A549 (cell line): ENCODE measurements around the gene UBE2O. TPM values are rescaled to one million over a fixed set of nuclear protein-coding genes. Genes with fewer than 3 reads are reported as not detected.

Source experiments
- ATAC-seq, 2 experiments: fragments of 200-7000 bp in 1 of 2; fragments of >200 bp in 1 of 2; cut with Nextera tagmentation in 1 of 2; cut with Tn5 transposase in 1 of 2; 3 replicates each; pipeline versions ENCODE4 v1.8.0 to v1.9.1; 2018 to 2020; ENCODE audit warnings: mild to moderate bottlenecking in 1 of 2, moderate library complexity in 1 of 2
- CTCF ChIA-PET: fragments of 300-600 bp; sonication (Branson Sonifier 250); formaldehyde crosslinking; extraction: SDS; loops from one replicate; lab custom pipeline; 2021; ENCODE audit warnings: antibody characterized with exemption, inconsistent platforms; lab: Yijun Ruan, JAX
- POLR2A ChIA-PET: fragments of 350-600 bp; formaldehyde crosslinking; extraction: SDS; loops from one replicate; lab custom pipeline; 2021; ENCODE audit warnings: antibody characterized with exemption, inconsistent platforms; lab: Yijun Ruan, JAX
- DNase-seq, 2 experiments: peaks; one replicate each; pipeline versions ENCODE4 v3.0.0 to v3.0.0-alpha.2; 2011 to 2016; ENCODE audit warnings: low read depth in 1 of 2, low spot score in 1 of 2
- FAIRE-seq: peaks from 2 replicates; lab custom pipeline; 2011; peaks lifted over from hg19 to GRCh38; lab: Jason Lieb, UNC
- H3K27ac ChIP-seq, 2 experiments: fragments of >200 bp; sonication (Bioruptor Twin); formaldehyde crosslinking; 3 replicates each; pipeline ENCODE4 v1.5.1; 2016 to 2017
- H3K4me1 ChIP-seq: fragments of >200 bp; sonication (Bioruptor Twin); formaldehyde crosslinking; 3 replicates; pipeline ENCODE4 v1.6.1; 2016
- H3K4me2 ChIP-seq: fragments of >200 bp; sonication (Bioruptor Twin); formaldehyde crosslinking; 3 replicates; pipeline ENCODE4 v1.6.1; 2016
- H3K4me3 ChIP-seq: fragments of >200 bp; sonication (Bioruptor Twin); formaldehyde crosslinking; 3 replicates; pipeline ENCODE4 v1.5.1; 2016
- H3K9me3 ChIP-seq: fragments of >200 bp; sonication (Bioruptor Twin); formaldehyde crosslinking; 3 replicates; pipeline ENCODE4 v1.6.1; 2016
- BCL3 ChIP-seq: fragments of >200 bp; sonication (Bioruptor Twin); formaldehyde crosslinking; IDR thresholded peaks from 3 replicates; pipeline ENCODE4 v1.6.1; 2016
- CHD2 ChIP-seq: fragments of 150-350 bp; IDR thresholded peaks from 2 replicates; pipeline ENCODE4 v1.6.1; 2014; ENCODE audit warnings: low read length; ENCODE audit not compliant: partially characterized antibody
- CTCF ChIP-seq: fragments of >200 bp; sonication (Bioruptor Twin); formaldehyde crosslinking; IDR thresholded peaks from 3 replicates; pipeline ENCODE4 v1.5.1; 2016
- EHF ChIP-seq: fragments of 250-450 bp; sonication (Bioruptor Pico); IDR thresholded peaks from 2 replicates; pipeline ENCODE4 v1.5.0; 2020; ENCODE audit warnings: mild to moderate bottlenecking
- EP300 ChIP-seq, 2 experiments: fragments of >200 bp; sonication (Bioruptor Twin); formaldehyde crosslinking; IDR thresholded peaks; 2 replicates in 1 of 2; 3 replicates in 1 of 2; pipeline ENCODE4 v1.6.1; 2016 to 2017
- FOSL2 ChIP-seq, 2 experiments: fragments of 450-650 bp in 1 of 2; fragments of >200 bp in 1 of 2; sonication (Bioruptor Twin) in 1 of 2; formaldehyde crosslinking; IDR thresholded peaks; 2 replicates each; pipeline versions ENCODE4 v1.5.0 to v1.6.1; 2016 to 2020; ENCODE audit warnings: mild to moderate bottlenecking in 1 of 2, moderate library complexity in 1 of 2
- HMGXB4 ChIP-seq: fragments of 250-450 bp; sonication (Bioruptor Pico); IDR thresholded peaks from 2 replicates; pipeline ENCODE4 v1.5.0; 2021; ENCODE audit warnings: mild to moderate bottlenecking, moderate library complexity, borderline replicate concordance
- KDM1A ChIP-seq: fragments of 200-600 bp; sonication (generic); IDR thresholded peaks from 2 replicates; pipeline ENCODE4 v1.6.1; 2016; ENCODE audit warnings: low read depth, mild to moderate bottlenecking
- KDM5A ChIP-seq: fragments of 200-600 bp; sonication (generic); IDR thresholded peaks from 2 replicates; pipeline ENCODE4 v1.6.1; 2016; ENCODE audit warnings: antibody characterized with exemption, mild to moderate bottlenecking
- MAX ChIP-seq: IDR thresholded peaks from 2 replicates; pipeline ENCODE4 v1.6.1; 2012
- PHF8 ChIP-seq: fragments of 200-600 bp; sonication (generic); IDR thresholded peaks from 2 replicates; pipeline ENCODE4 v1.6.1; 2016; ENCODE audit warnings: low read depth, mild to moderate bottlenecking, antibody characterized with exemption, moderate library complexity, borderline replicate concordance
- RFX5 ChIP-seq: fragments of 450-650 bp; IDR thresholded peaks from 2 replicates; pipeline ENCODE4 v1.7.1; 2014; ENCODE audit warnings: antibody characterized with exemption, mild to moderate bottlenecking, moderate library complexity
- SMC3 ChIP-seq: fragments of >200 bp; sonication (Bioruptor Twin); formaldehyde crosslinking; IDR thresholded peaks from 3 replicates; pipeline ENCODE4 v1.6.1; 2018; ENCODE audit warnings: inconsistent platforms
- SREBF2 ChIP-seq: fragments of 450-650 bp; IDR thresholded peaks from 2 replicates; pipeline ENCODE4 v1.6.1; 2014; ENCODE audit warnings: mild to moderate bottlenecking, moderate library complexity
- TP53 ChIP-seq: fragments of 250-450 bp; sonication (Bioruptor Pico); IDR thresholded peaks from 2 replicates; pipeline ENCODE4 v1.5.0; 2021; ENCODE audit warnings: mild to moderate bottlenecking, moderate library complexity
- USF2 ChIP-seq: fragments of 450-650 bp; IDR thresholded peaks from 2 replicates; pipeline ENCODE4 v1.6.1; 2014; ENCODE audit warnings: antibody characterized with exemption
- ZNF302 ChIP-seq: fragments of 250-450 bp; sonication (Bioruptor Pico); IDR thresholded peaks from 2 replicates; pipeline ENCODE4 v1.9.0; 2021; ENCODE audit warnings: inconsistent platforms, mild to moderate bottlenecking, moderate library complexity
- WGBS: methylation state at CpG from one replicate; pipeline ENCODE4 v1.1.6; 2017; ENCODE audit errors: missing lambda C conversion rate; 5-methylcytosine and 5-hydroxymethylcytosine counted together
- polyA plus RNA-seq, 4 experiments: library from polyadenylated mRNA; depleted of rRNA in 3 of 4; stranded (reverse); fragments of >200 nt; fragmentation: RNase III in 1 of 4; extraction: RNeasy Plus Mini Kit Qiagen cat#74134 plus additional on column Dnase treatment in 1 of 4; gene quantifications; 2 replicates in 3 of 4; 3 replicates in 1 of 4; pipeline ENCODE4 v1.2.3, GENCODE V29; 2011 to 2017
- TF ChIP-seq, protein P1 (sequence below): fragments of 150-350 bp; IDR thresholded peaks from 2 replicates; pipeline ENCODE4 v1.6.1; 2014; ENCODE audit warnings: low read depth, mild to moderate bottlenecking, low read length
- TF ChIP-seq, protein P2 (sequence below): fragments of >200 bp; sonication (Bioruptor Twin); formaldehyde crosslinking; IDR thresholded peaks from 2 replicates; pipeline ENCODE4 v1.6.1; 2016
- TF ChIP-seq, protein P3 (sequence below): fragments of 200-600 bp; sonication (generic); IDR thresholded peaks from 2 replicates; pipeline ENCODE4 v1.6.1; 2016; ENCODE audit warnings: antibody characterized with exemption, mild to moderate bottlenecking, moderate library complexity

UBE2O gene
- polyA plus RNA-seq, 2 of the 4 experiments (the other 2 are of a cell fraction) = 22.0 to 25.7 TPM

DNA sequence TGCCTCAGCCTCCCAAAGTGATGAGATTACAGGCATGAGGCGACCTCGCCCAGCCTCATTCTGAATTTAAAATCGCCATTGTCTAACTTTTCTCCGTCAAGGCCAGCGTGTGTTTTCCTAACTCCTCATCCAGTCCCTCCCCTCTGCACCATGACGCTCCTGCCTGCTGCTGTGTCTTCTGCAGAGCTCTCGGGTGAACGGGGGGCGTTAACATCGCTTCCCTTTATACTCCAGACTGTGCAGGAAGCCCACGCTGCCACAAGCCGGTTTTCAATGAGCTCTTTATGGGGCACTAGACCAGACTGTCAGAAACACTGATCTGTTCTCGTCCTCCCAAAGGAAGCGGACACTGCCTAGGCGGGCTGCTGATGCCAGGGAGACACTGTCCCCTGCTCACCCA is 27.7 kb upstream of the UBE2O start (continued):
- no peak for TF ChIP-seq EP300 (IDR thresholded peaks at IDR 0.05)
- TF ChIP-seq KDM1A = no peak
- TF ChIP-seq ZNF302 (CRISPR knock-in tag) = no peak

- no peaks in the 10 kb centered on the region for H3K9me3 ChIP-seq
- no peak overlapping the region for H3K27ac ChIP-seq
- ChIA-PET CTCF (interaction anchor here (2.0 to 64.5 kb wide), 4 partner anchors 14 to 82 kb away, joined by 6 to 1994 read pairs (median 1001); partner anchors contain the start of genes AANAT, RHBDF2 and UBE2O), POLR2A (no interaction called here)
- TF ChIP-seq KDM5A (no peak), KDM1A (no peak), BCL3 (no peak), ZNF302 (CRISPR knock-in tag) (no peak), PHF8 (no peak), EHF (CRISPR knock-in tag) (no peak), SREBF2 (no peak), CHD2 (no peak), MAX (no peak)
- TF ChIP-seq, protein P1, sequence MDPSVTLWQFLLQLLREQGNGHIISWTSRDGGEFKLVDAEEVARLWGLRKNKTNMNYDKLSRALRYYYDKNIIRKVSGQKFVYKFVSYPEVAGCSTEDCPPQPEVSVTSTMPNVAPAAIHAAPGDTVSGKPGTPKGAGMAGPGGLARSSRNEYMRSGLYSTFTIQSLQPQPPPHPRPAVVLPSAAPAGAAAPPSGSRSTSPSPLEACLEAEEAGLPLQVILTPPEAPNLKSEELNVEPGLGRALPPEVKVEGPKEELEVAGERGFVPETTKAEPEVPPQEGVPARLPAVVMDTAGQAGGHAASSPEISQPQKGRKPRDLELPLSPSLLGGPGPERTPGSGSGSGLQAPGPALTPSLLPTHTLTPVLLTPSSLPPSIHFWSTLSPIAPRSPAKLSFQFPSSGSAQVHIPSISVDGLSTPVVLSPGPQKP = no peak
- no peak overlapping the region for H3K4me2 ChIP-seq
- WGBS = 90% methylated on average over 13 of the region's 14 CpGs
- no peak overlapping the region for H3K4me3 ChIP-seq
- ATAC-seq (no peak), DNase-seq (no peak), FAIRE-seq (no peak)
- peaks cover 9% of the 10 kb centered on the region for H3K4me1 ChIP-seq
Observed at GRCh38 chr17:76479515-76480060, 26.6 kb upstream of the UBE2O start.

- ChIA-PET CTCF (interaction anchor here (0.6 to 64.5 kb wide), 5 partner anchors 15 to 133 kb away, joined by 3 to 1994 read pairs (median 6); partner anchors contain the start of genes AANAT, RHBDF2 and UBE2O), POLR2A (no interaction called here)
- Histone ChIP-seq H3K4me2 (no peak overlapping the region), H3K9me3 (no peaks in the 10 kb centered on the region), H3K4me3 (no peak overlapping the region), H3K4me1 (peaks cover 4% of the 10 kb centered on the region; the same call in 2 of the 3 replicates), H3K27ac (no peak overlapping the region)
- DNase-seq (no peak), FAIRE-seq (no peak), ATAC-seq (no peak)
- 94% methylated on average over 32 of the region's 37 CpGs for WGBS
- no peak for TF ChIP-seq SREBF2
- no peak for TF ChIP-seq TP53 (CRISPR knock-in tag)
- no peak for TF ChIP-seq USF2
- no peak for TF ChIP-seq CTCF
- TF ChIP-seq, protein P2, sequence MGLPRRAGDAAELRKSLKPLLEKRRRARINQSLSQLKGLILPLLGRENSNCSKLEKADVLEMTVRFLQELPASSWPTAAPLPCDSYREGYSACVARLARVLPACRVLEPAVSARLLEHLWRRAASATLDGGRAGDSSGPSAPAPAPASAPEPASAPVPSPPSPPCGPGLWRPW = no peak
- TF ChIP-seq RFX5 = no peak
- TF ChIP-seq, protein P3, sequence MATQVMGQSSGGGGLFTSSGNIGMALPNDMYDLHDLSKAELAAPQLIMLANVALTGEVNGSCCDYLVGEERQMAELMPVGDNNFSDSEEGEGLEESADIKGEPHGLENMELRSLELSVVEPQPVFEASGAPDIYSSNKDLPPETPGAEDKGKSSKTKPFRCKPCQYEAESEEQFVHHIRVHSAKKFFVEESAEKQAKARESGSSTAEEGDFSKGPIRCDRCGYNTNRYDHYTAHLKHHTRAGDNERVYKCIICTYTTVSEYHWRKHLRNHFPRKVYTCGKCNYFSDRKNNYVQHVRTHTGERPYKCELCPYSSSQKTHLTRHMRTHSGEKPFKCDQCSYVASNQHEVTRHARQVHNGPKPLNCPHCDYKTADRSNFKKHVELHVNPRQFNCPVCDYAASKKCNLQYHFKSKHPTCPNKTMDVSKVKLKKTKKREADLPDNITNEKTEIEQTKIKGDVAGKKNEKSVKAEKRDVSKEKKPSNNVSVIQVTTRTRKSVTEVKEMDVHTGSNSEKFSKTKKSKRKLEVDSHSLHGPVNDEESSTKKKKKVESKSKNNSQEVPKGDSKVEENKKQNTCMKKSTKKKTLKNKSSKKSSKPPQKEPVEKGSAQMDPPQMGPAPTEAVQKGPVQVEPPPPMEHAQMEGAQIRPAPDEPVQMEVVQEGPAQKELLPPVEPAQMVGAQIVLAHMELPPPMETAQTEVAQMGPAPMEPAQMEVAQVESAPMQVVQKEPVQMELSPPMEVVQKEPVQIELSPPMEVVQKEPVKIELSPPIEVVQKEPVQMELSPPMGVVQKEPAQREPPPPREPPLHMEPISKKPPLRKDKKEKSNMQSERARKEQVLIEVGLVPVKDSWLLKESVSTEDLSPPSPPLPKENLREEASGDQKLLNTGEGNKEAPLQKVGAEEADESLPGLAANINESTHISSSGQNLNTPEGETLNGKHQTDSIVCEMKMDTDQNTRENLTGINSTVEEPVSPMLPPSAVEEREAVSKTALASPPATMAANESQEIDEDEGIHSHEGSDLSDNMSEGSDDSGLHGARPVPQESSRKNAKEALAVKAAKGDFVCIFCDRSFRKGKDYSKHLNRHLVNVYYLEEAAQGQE = no peak
- no peak for TF ChIP-seq HMGXB4 (CRISPR knock-in tag)
- TF ChIP-seq FOSL2 (IDR thresholded peaks at IDR 0.05) = no peak
- TF ChIP-seq FOSL2 (CRISPR knock-in tag; IDR thresholded peaks at IDR 0.05) = no peak
- no peak for TF ChIP-seq SMC3
- no peak for TF ChIP-seq KDM1A
Observed at GRCh38 chr17:76478730-76479514, 26.0 kb upstream of the UBE2O start.
